DOHH2 (cell line): ENCODE results near the gene DPH5.

Experiments
- CTCF ChIP-seq: fragments of 200-600 bp; sonication (generic); IDR thresholded peaks from one replicate; pipeline ENCODE4 v1.5.1; 2014; ENCODE audit warnings: antibody characterized with exemption, mild to moderate bottlenecking, low read depth, low read length; ENCODE audit not compliant: poor library complexity, severe bottlenecking
- EZH2phosphoT487 ChIP-seq: fragments of 200-600 bp; sonication (generic); IDR thresholded peaks from 2 replicates; pipeline ENCODE4 v1.6.1; 2017; ENCODE audit warnings: borderline replicate concordance, mild to moderate bottlenecking, antibody characterized with exemption, low read length, moderate library complexity, mixed read lengths

GRCh38 chr1:101005183-101005582 lies 20.4 kb downstream of the DPH5 start:
- no peak for TF ChIP-seq CTCF
- no peak for TF ChIP-seq EZH2phosphoT487
